ENCODE results near the gene NECTIN3. TPM values are rescaled to one million over a fixed set of nuclear protein-coding genes. Genes with fewer than 3 reads are reported as not detected.
A peak's percentile ranks its signal among the peaks of the same experiment; 100 is the strongest.

Gene NECTIN3, protein sequence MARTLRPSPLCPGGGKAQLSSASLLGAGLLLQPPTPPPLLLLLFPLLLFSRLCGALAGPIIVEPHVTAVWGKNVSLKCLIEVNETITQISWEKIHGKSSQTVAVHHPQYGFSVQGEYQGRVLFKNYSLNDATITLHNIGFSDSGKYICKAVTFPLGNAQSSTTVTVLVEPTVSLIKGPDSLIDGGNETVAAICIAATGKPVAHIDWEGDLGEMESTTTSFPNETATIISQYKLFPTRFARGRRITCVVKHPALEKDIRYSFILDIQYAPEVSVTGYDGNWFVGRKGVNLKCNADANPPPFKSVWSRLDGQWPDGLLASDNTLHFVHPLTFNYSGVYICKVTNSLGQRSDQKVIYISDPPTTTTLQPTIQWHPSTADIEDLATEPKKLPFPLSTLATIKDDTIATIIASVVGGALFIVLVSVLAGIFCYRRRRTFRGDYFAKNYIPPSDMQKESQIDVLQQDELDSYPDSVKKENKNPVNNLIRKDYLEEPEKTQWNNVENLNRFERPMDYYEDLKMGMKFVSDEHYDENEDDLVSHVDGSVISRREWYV
- 21.2 TPM for total RNA-seq
- 5.0 TPM for polyA plus RNA-seq (ENCODE audit: insufficient read depth, low read depth, low replicate concordance)
- long read RNA-seq, donor 1, partial matches to known transcripts, result 0 of 2 reads
- long read RNA-seq, donor 1, other reads (novel, unspliced or antisense), result 0 of 2 reads
- long read RNA-seq, donor 2, partial matches to known transcripts, result 0 of 3 reads
- long read RNA-seq, donor 2, other reads (novel, unspliced or antisense), result 0 of 3 reads
- long read RNA-seq, donor 3, partial matches to known transcripts, result 0 of 2 reads
- long read RNA-seq, donor 3, other reads (novel, unspliced or antisense), result 0 of 2 reads
- long read RNA-seq, donor 4, partial matches to known transcripts, result 0 of 4 reads
- long read RNA-seq, donor 4, other reads (novel, unspliced or antisense), result 0 of 4 reads
- long read RNA-seq, donor 5, result 0 reads
- long read RNA-seq, donor 6, result 0 reads
- long read RNA-seq, donor 7, transcript NECTIN3-206 (6 exons, 3,664 nt), result major isoform, 7 of 11 reads
- long read RNA-seq, donor 7, partial matches to known transcripts, result 0 of 11 reads
- long read RNA-seq, donor 7, other reads (novel, unspliced or antisense), result 4 of 11 reads
- long read RNA-seq, donor 8, transcript NECTIN3-206 (6 exons, 3,664 nt), result major isoform, 7 of 7 reads
- long read RNA-seq, donor 8, partial matches to known transcripts, result 0 of 7 reads
- long read RNA-seq, donor 8, other reads (novel, unspliced or antisense), result 0 of 7 reads
- long read RNA-seq, donor 9, partial matches to known transcripts, result 0 of 2 reads
- long read RNA-seq, donor 9, other reads (novel, unspliced or antisense), result 0 of 2 reads
- long read RNA-seq, donor 10, transcript NECTIN3-206 (6 exons, 3,664 nt), result major isoform, 5 of 5 reads
- long read RNA-seq, donor 10, partial matches to known transcripts, result 0 of 5 reads
- long read RNA-seq, donor 10, other reads (novel, unspliced or antisense), result 0 of 5 reads

DNA sequence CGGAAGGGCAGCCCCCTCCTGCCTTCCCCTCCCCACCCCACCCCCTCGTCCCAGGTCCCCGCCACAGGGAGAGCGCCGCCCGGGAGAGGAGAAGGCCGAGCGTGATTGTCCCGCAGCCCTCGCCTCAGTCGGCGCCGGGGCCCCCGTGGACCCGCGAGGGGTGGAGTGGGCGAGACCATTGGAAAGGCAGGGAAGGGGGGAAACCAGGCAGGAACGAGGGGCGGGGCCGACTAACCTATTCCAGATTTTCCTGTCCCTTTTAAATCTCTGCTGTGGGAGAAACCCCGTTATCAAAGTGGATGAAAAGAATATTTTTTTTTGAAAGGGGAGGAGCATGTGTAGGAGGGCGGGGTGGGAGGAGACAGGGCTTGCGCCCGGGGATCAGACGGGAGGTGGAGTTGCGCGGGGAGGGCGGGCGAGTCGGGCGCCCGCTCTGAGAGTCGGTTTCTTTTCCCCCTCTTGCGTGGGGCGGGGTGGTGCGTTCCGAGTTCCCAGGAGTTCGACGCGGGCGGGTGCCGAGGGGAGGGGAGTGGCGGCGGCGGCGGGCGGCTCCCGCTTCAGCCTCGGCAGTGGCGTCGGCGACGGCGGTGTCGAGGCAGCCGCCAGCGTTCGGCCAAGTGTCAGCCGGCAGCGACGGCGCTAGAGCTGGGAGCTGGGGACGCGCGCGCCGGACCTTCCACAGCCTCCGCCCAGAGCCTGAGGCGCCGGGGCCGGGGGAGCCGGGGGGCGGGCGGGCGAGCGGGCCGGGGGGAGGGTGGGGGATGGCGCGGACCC lies at the start of gene NECTIN3:
NECTIN3 (plus strand) TSS at position 560 of the 774 bp plus-strand sequence; CDS start at position 762, 202 bp downstream.
- TF ChIP-seq, protein P1, sequence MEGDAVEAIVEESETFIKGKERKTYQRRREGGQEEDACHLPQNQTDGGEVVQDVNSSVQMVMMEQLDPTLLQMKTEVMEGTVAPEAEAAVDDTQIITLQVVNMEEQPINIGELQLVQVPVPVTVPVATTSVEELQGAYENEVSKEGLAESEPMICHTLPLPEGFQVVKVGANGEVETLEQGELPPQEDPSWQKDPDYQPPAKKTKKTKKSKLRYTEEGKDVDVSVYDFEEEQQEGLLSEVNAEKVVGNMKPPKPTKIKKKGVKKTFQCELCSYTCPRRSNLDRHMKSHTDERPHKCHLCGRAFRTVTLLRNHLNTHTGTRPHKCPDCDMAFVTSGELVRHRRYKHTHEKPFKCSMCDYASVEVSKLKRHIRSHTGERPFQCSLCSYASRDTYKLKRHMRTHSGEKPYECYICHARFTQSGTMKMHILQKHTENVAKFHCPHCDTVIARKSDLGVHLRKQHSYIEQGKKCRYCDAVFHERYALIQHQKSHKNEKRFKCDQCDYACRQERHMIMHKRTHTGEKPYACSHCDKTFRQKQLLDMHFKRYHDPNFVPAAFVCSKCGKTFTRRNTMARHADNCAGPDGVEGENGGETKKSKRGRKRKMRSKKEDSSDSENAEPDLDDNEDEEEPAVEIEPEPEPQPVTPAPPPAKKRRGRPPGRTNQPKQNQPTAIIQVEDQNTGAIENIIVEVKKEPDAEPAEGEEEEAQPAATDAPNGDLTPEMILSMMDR (IDR thresholded peaks at IDR 0.05; ENCODE audit: borderline replicate concordance, extremely low read depth, insufficient read depth), result no peak
- H3K4me3 ChIP-seq (ENCODE audit: low read length in 3 of 3), result peak within 1 kb of the TSS; percentile 81 to 97 (median 88)
- peak; percentile 57 for FAIRE-seq

DNA sequence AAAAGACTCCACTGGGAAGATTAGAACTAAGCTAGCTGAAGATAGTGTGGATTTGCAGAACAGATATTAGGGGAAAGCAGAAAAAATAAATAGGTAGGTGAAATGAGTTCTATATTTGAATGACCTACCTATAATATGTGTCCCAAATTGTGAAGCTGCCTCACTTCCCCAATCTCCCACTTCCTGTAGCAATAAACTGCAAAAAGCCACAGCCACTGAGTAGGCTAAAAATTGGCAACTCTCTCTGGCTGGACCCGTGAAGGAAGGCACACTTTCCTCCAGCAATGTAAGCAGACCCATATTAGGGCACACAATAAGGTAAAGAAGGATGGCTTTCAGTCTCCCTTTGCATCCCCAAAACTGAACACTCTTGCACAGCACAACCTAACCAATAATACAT lies 43.7 kb upstream of the NECTIN3 start:
- TF ChIP-seq, protein P1 (IDR thresholded peaks at IDR 0.05; ENCODE audit: borderline replicate concordance, extremely low read depth, insufficient read depth), result no peak
- no peak for FAIRE-seq
- Histone ChIP-seq H3K36me3 (ENCODE audit: control insufficient read depth in 2 of 3, insufficient read depth in 3 of 3, low read length in 3 of 3) (no peaks in the 10 kb centered on the region), H3K27ac (ENCODE audit: low read depth in 2 of 2, low read length in 2 of 2) (no peak overlapping the region), H3K4me1 (ENCODE audit: control insufficient read depth in 2 of 3, insufficient read depth in 2 of 3, low read depth in 1 of 3, low read length in 3 of 3) (no peaks in the 10 kb centered on the region), H3K9me3 (ENCODE audit: control insufficient read depth in 2 of 3, insufficient read depth in 1 of 3, low read length in 3 of 3) (no peaks in the 10 kb centered on the region), H3K9ac (ENCODE audit: low read length in 3 of 3) (no peak overlapping the region), H3K27me3 (ENCODE audit: control insufficient read depth, insufficient read depth, low read length) (no peaks in the 10 kb centered on the region), H3K4me3 (ENCODE audit: low read length in 3 of 3) (no peak overlapping the region)
- no peak for DNase-seq
- intact Hi-C loops (cut with DNase I), result no loop called here

More for the DNA sequence above, at the start of gene NECTIN3:
- H3K9me3 ChIP-seq (ENCODE audit: control insufficient read depth in 2 of 3, insufficient read depth in 1 of 3, low read length in 3 of 3), result no peaks in the 10 kb centered on the region
- peaks cover 5 to 10% (median 6%) of the 10 kb centered on the region in 3 donors for H3K4me1 ChIP-seq (ENCODE audit: control insufficient read depth in 2 of 3, insufficient read depth in 2 of 3, low read depth in 1 of 3, low read length in 3 of 3)
- H3K9ac ChIP-seq (ENCODE audit: low read length in 3 of 3), result peak within 1 kb of the TSS; percentile 73 to 85 (median 83)
- H3K27me3 ChIP-seq (ENCODE audit: control insufficient read depth, insufficient read depth, low read length), result no peaks in the 10 kb centered on the region
- peak within 1 kb of the TSS; percentile 76 for H3K27ac ChIP-seq (ENCODE audit: low read depth in 2 of 2, low read length in 2 of 2)
- DNase-seq, result peak; percentile 96 to 98 (median 97)
- intact Hi-C loops (cut with DNase I), result no loop called here
- no peaks in the 10 kb centered on the region for H3K36me3 ChIP-seq (ENCODE audit: control insufficient read depth in 2 of 3, insufficient read depth in 3 of 3, low read length in 3 of 3)

DNA sequence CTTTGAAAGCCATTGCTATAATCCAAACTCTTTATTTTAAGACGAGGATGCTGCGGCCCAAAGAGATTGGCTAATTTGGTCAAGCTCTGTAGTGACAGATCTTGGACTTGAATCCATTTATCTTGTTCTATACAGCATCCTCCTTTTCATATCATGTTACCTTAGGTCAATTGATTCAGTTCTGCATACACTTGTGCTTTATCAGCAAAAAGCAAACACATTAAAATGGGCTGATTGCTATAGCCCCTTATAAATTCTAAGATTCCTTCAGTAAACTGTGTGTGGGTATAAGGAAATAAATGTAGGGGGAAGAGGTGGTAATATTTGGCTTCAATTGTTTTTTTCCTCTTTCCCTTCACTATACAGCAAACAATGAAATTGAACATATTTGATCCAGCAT lies 40.1 kb upstream of the NECTIN3 start:
- H3K4me3 ChIP-seq (ENCODE audit: low read length in 3 of 3), result no peak overlapping the region
- H3K36me3 ChIP-seq (ENCODE audit: control insufficient read depth in 2 of 3, insufficient read depth in 3 of 3, low read length in 3 of 3), result no peaks in the 10 kb centered on the region

More for the DNA sequence above, 40.1 kb upstream of the NECTIN3 start:
- Histone ChIP-seq H3K9ac (ENCODE audit: low read length in 3 of 3) (no peak overlapping the region), H3K9me3 (ENCODE audit: control insufficient read depth in 2 of 3, insufficient read depth in 1 of 3, low read length in 3 of 3) (no peaks in the 10 kb centered on the region), H3K4me1 (ENCODE audit: control insufficient read depth in 2 of 3, insufficient read depth in 2 of 3, low read depth in 1 of 3, low read length in 3 of 3) (no peaks in the 10 kb centered on the region), H3K27ac (ENCODE audit: low read depth in 2 of 2, low read length in 2 of 2) (no peak overlapping the region), H3K27me3 (ENCODE audit: control insufficient read depth, insufficient read depth, low read length) (no peaks in the 10 kb centered on the region)
- DNase-seq (no peak), FAIRE-seq (no peak)
- intact Hi-C loops (cut with DNase I), result no loop called here
- TF ChIP-seq, protein P1 (IDR thresholded peaks at IDR 0.05; ENCODE audit: borderline replicate concordance, extremely low read depth, insufficient read depth), result no peak

Data from kidney (tissue), 22 donors.